Subcutaneous adipose tissue (tissue), 4 donors: ENCODE measurements around the gene MTMR6. TPM values are rescaled to one million over a fixed set of nuclear protein-coding genes. Genes with fewer than 3 reads are reported as not detected.

Experiments
- CTCF ChIP-seq: fragments of 450-650 bp; IDR thresholded peaks from one replicate; pipeline ENCODE4 v1.5.1; 2016; ENCODE audit warnings: low read depth, mild to moderate bottlenecking, control low read depth, antibody characterized with exemption, moderate library complexity
- total RNA-seq, 4 donors: library from RNA; depleted of rRNA; stranded (reverse); fragments of >200 nt; gene quantifications; one replicate each; pipeline ENCODE4 v1.1.0, GENCODE V29; 2016

Gene MTMR6
- total RNA-seq, 4 donors from 2014 or later, result 13.9 to 29.6 (median 23.1) TPM

DNA sequence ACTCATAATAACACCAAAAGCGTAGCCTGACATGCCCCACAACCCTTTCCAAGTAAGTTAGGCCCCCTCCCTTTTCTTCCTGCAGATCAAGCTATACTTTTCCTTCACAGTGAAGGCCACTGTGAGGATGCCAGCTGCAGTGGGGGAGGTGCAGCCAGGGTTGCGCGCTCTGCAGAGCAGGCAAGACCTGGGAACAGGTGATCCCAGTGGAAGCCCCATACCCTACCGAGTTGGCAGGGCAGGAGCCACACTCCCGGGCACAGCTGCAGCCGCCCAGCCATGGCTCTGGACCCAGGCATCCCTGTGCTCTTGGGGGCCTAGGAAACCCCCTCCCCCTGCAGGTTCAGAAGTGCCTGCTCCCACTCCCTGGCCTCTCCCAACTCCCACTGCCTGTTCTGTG lies 18.7 kb downstream of the MTMR6 start:
- TF ChIP-seq CTCF, result no peak

DNA sequence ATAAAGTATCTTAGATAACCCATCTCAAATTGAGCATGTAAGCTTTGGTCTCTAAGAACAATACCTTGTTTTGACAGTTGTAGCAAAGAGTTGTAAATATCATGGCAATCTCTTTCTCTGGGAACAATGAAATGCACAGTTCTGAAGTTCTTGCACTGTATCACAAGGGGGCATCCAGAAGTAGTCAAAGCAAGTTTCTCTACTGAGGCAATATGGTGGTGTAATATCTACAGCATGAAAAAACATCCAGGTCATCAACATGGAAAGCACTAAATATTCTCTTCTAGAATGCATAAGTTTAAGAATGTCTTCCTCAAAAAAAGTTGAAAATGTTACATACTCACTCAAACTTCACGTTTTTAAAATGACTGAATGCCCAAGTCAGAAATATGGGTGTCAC lies 19.6 kb downstream of the MTMR6 start:
- no peak for TF ChIP-seq CTCF

DNA sequence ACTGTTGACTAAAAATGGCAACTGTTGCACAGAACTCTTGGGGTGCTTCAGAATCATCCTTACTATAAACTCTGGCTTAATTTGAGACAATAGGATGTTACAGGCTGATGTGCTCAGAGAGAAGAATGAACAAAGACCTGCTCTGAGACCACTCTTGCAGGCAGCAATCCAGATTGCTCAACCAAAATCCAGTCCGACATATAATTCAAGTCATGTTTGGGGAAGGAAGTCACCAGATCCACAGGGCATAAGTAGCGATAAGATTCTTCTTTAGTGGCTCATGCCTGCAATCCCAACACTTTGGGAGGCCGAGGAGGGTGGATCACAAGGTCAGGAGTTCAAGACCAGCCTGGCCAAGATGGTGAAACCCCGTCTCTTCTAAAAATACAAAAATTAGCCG lies 20.6 kb downstream of the MTMR6 start:
- TF ChIP-seq CTCF, result no peak

- no peak for TF ChIP-seq CTCF
Measured at GRCh38 chr13:25262261-25262660, 25.0 kb downstream of the MTMR6 start.

DNA sequence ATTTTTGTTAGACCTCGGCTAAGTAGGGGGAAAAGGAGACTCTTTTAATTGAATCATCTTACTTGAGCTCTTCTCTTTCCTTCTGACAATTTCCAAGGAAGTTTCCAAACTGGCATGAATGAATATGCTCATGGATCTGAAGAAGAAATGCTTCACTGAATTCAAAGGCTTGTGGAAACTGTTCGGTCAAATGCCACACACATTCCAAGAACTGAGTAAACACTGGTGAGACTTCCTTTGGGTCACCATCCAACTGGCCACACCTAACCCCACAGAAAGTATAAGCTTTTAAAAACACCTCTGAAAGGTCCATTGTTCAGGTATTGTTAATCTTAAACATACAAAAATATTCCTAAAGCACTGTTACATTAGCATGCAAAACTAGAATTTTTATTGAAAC lies 33.6 kb downstream of the MTMR6 start:
- no peak for TF ChIP-seq CTCF

GRCh38 chr13:25252752-25253151 lies 34.5 kb downstream of the MTMR6 start:
- no peak for TF ChIP-seq CTCF

DNA sequence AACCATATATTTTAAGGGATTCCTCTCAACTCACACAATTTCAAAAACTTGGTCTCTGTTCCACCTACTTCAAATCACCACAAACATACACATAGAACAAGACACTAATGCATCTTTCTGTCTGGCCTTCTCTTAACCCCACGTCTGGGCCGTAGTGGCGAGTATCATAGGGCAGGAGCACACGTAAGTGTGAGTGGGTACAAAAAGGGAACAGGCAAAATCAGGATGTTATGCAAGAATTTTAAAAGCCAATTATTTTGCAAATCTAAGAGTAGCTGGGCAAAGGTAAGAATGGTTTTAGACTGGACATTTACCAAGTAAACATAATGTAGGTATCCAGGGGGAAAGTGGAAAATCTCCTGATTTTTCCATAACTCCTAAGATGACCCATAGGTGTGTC lies 35.1 kb downstream of the MTMR6 start:
- TF ChIP-seq CTCF, result no peak

- TF ChIP-seq CTCF, result no peak
Measured at GRCh38 chr13:25249001-25249543, 38.2 kb downstream of the MTMR6 start.
